IMR-90 (cell line): Measurements from ENCODE around the gene EMSY.

Experiments used
- CEBPB ChIP-seq: IDR thresholded peaks from 2 replicates; pipeline ENCODE4 v1.6.1; 2012; ENCODE audit warnings: low read depth, low read length, improper control_type of control experiment
- MAZ ChIP-seq: IDR thresholded peaks from 2 replicates; pipeline ENCODE4 v1.6.1; 2012; ENCODE audit warnings: low read depth, mild to moderate bottlenecking, low read length, improper control_type of control experiment, moderate library complexity, borderline replicate concordance
- POLR2A ChIP-seq: IDR thresholded peaks from 2 replicates; pipeline ENCODE4 v1.6.1; 2012; ENCODE audit warnings: mild to moderate bottlenecking, low read depth, low read length
- RAD21 ChIP-seq: IDR thresholded peaks from 2 replicates; pipeline ENCODE4 v1.6.1; 2012; ENCODE audit warnings: low read length, improper control_type of control experiment
- TF ChIP-seq, protein P1 (sequence below): conservative IDR thresholded peaks from 2 replicates; pipeline ENCODE4 v1.5.1; 2012; ENCODE audit warnings: mild to moderate bottlenecking, low read depth, low read length, improper control_type of control experiment
- TF ChIP-seq, protein P2 (sequence below): fragments of 150-350 bp; IDR thresholded peaks from 2 replicates; pipeline ENCODE4 v1.6.1; 2017; ENCODE audit warnings: mild to moderate bottlenecking, antibody characterized with exemption, low read length, low read depth

DNA sequence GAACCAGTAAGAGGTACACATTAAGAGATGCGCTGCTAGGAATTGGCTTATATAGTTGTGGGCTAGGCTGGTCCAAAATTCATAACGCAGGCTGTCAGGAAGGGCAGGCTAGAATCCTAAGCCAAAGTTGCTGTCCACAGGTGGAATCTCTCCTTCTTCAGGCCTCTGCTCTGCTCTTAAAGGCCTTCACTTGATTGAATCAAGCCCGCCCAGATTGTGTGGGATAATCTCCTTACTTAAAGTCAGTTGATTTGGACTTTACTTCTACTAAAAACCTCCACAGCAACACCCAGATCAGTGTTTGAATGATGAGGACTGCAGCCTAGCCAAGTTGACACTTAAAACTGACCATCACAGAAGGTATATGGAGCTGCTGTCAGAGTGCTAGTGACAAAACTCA is 156.9 kb downstream of the EMSY start:
- TF ChIP-seq RAD21 (no peak), POLR2A (no peak), CEBPB (no peak), MAZ (no peak)
- TF ChIP-seq, protein P1, sequence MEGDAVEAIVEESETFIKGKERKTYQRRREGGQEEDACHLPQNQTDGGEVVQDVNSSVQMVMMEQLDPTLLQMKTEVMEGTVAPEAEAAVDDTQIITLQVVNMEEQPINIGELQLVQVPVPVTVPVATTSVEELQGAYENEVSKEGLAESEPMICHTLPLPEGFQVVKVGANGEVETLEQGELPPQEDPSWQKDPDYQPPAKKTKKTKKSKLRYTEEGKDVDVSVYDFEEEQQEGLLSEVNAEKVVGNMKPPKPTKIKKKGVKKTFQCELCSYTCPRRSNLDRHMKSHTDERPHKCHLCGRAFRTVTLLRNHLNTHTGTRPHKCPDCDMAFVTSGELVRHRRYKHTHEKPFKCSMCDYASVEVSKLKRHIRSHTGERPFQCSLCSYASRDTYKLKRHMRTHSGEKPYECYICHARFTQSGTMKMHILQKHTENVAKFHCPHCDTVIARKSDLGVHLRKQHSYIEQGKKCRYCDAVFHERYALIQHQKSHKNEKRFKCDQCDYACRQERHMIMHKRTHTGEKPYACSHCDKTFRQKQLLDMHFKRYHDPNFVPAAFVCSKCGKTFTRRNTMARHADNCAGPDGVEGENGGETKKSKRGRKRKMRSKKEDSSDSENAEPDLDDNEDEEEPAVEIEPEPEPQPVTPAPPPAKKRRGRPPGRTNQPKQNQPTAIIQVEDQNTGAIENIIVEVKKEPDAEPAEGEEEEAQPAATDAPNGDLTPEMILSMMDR: no peak
- TF ChIP-seq, protein P2, sequence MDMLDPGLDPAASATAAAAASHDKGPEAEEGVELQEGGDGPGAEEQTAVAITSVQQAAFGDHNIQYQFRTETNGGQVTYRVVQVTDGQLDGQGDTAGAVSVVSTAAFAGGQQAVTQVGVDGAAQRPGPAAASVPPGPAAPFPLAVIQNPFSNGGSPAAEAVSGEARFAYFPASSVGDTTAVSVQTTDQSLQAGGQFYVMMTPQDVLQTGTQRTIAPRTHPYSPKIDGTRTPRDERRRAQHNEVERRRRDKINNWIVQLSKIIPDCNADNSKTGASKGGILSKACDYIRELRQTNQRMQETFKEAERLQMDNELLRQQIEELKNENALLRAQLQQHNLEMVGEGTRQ: no peak
